Lung (tissue), 12 donors: ENCODE data around the gene BRS3. TPM values are rescaled to one million over a fixed set of nuclear protein-coding genes. Genes with fewer than 3 reads are reported as not detected.

Experiments
- ATAC-seq: fragments of 200-7000 bp; cut with Tn5 transposase; one replicate; pipeline ENCODE4 v1.9.1; 2020; ENCODE audit warnings: moderate number of reproducible peaks; ENCODE audit not compliant: insufficient read depth, low FRiP score
- DNase-seq, 3 donors: peaks; one replicate each; pipeline ENCODE4 v3.0.0-alpha.2; 2013 to 2017
- H3K27ac ChIP-seq, 2 donors: one replicate each; pipeline ENCODE4 v1.5.1; 2013; ENCODE audit warnings: mild to moderate bottlenecking in 2 of 2, moderate library complexity in 2 of 2, control low read depth in 1 of 2, inconsistent platforms in 1 of 2, low read depth in 1 of 2, low read length in 1 of 2
- H3K27me3 ChIP-seq, 3 donors: one replicate each; pipeline ENCODE4 v1.5.1; 2013; ENCODE audit warnings: low read length in 2 of 3; ENCODE audit not compliant: control insufficient read depth in 3 of 3, insufficient read depth in 3 of 3
- H3K36me3 ChIP-seq, 4 donors: one replicate each; pipeline ENCODE4 v1.5.1; 2013; ENCODE audit warnings: low read length in 4 of 4, mild to moderate bottlenecking in 1 of 4, moderate library complexity in 1 of 4; ENCODE audit not compliant: control insufficient read depth in 4 of 4, insufficient read depth in 4 of 4
- H3K4me1 ChIP-seq, 5 donors: one replicate each; pipeline ENCODE4 v1.5.1; 2013; ENCODE audit warnings: low read length in 5 of 5, mild to moderate bottlenecking in 2 of 5, moderate library complexity in 1 of 5; ENCODE audit not compliant: control insufficient read depth in 5 of 5, insufficient read depth in 5 of 5
- H3K4me3 ChIP-seq: one replicate; pipeline ENCODE4 v1.5.1; 2013; ENCODE audit warnings: mild to moderate bottlenecking, control low read depth, moderate library complexity
- H3K9ac ChIP-seq, 2 donors: one replicate each; pipeline ENCODE4 v1.5.1; 2013; ENCODE audit warnings: low read length in 2 of 2, control low read depth in 1 of 2; ENCODE audit not compliant: insufficient read depth in 1 of 2
- H3K9me3 ChIP-seq, 4 donors: one replicate each; pipeline ENCODE4 v1.5.1; 2013; ENCODE audit warnings: low read length in 3 of 4, mild to moderate bottlenecking in 1 of 4, moderate library complexity in 1 of 4; ENCODE audit not compliant: control insufficient read depth in 4 of 4, insufficient read depth in 3 of 4
- CTCF ChIP-seq: IDR thresholded peaks from 2 replicates; pipeline ENCODE4 v1.5.1; 2012; ENCODE audit warnings: mild to moderate bottlenecking; ENCODE audit errors: control extremely low read depth, extremely low read depth
- WGBS, 2 donors: extraction: QIAGEN DNeasy Blood & Tissue Kit; methylation state at CpG; one replicate each; pipeline ENCODE4 v1.1.7; 2013; 5-methylcytosine and 5-hydroxymethylcytosine counted together
- polyA plus RNA-seq, 2 donors: library from polyadenylated mRNA; stranded (reverse); fragments of 200-250 nt; gene quantifications; one replicate each; pipeline ENCODE4 v1.2.1, GENCODE V29; 2013
- total RNA-seq, 2 donors: library from RNA; depleted of rRNA in 1 of 2; stranded (reverse); fragments of >200 nt in 1 of 2; gene quantifications; one replicate each; pipeline ENCODE4 v1.2.1, GENCODE V29; 2014 to 2021
- donor health status: control.
- donor health status: control.
- donor health status: Bipolar disorder and iron deficiency.
- donor health status: healthy.
- donor health status: DM: yes; HTN: yes; CAD: no.

The BRS3 gene
- total and polyA plus RNA-seq, 4 donors, result not detected

DNA sequence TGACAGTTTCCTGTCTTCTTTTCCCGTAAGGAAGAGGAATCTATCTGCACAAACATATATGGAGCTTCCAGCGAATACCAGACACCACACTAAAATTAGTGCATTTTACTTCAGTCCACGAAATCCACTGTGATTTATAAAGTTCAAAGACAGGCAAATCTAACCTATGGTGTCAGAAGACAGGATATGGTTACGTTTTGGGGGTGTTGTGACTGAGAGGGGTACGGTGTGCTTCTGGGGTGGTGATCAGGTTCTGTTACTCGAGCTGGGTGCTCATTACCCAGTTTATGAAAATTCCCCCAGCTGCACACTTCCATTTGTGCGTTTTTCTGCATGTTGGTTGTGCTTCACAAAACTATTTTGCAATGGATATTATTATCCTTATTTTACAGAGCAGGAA lies 54.5 kb downstream of the BRS3 start:
- Histone ChIP-seq H3K9me3 (peaks cover 0 to 4% (median 0%) of the 10 kb centered on the region in 4 donors), H3K4me3 (no peak overlapping the region), H3K36me3 (no peaks in the 10 kb centered on the region), H3K27ac (no peak overlapping the region), H3K4me1 (no peaks in the 10 kb centered on the region), H3K9ac (no peak overlapping the region), H3K27me3 (peaks cover 0 to 10% (median 8%) of the 10 kb centered on the region in 3 donors)
- DNase-seq (no peak), ATAC-seq (no peak)
- 60 to 83% methylated on average over 7 of the region's 7 CpGs for WGBS, 2 donors
- TF ChIP-seq CTCF, result no peak

Other genes starting within 250 kb of the BRS3 start
- 10 to 100 TPM in 1 of 2 donors, 1 to 10 TPM in 1; 8.9 to 10.5 TPM for gene MAP7D3, start 236.5 kb upstream of the BRS3 start, total RNA-seq
- gene MAP7D3, start 236.5 kb upstream of the BRS3 start, polyA plus RNA-seq, result 1 to 10 TPM; 4.0 to 4.1 TPM
- gene ADGRG4, start 187.0 kb upstream of the BRS3 start, total RNA-seq, result under 1 TPM; 0.03 to 0.06 TPM
- not detected for gene ADGRG4, start 187.0 kb upstream of the BRS3 start, polyA plus RNA-seq
- gene HTATSF1, start 9.6 kb downstream of the BRS3 start, total RNA-seq, result 10 to 100 TPM; 23.7 to 54.1 TPM
- 10 to 100 TPM; 22.0 to 27.0 TPM for gene HTATSF1, start 9.6 kb downstream of the BRS3 start, polyA plus RNA-seq
- gene VGLL1, start 44.3 kb downstream of the BRS3 start, total RNA-seq, result 10 to 100 TPM in 1 of 2 donors, under 1 TPM in 1; 0.40 to 13.8 TPM
- 1 to 10 TPM; 2.1 to 2.4 TPM for gene VGLL1, start 44.3 kb downstream of the BRS3 start, polyA plus RNA-seq
- under 1 TPM; 0.46 to 0.74 TPM for gene CD40LG, start 160.2 kb downstream of the BRS3 start, total RNA-seq
- gene CD40LG, start 160.2 kb downstream of the BRS3 start, polyA plus RNA-seq, result under 1 TPM; 0.20 to 0.54 TPM